ENCODE measurements around the gene DIMT1.

DIMT1 gene

GRCh38 chr5:62431735-62432620 is 28.3 kb upstream of the DIMT1 start:
- Histone ChIP-seq H3K4me1 (ENCODE audit: low read length) (no peaks in the 10 kb centered on the region), H3K79me2 (ENCODE audit: low read length) (peaks cover 70% of the 10 kb centered on the region)

DNA sequence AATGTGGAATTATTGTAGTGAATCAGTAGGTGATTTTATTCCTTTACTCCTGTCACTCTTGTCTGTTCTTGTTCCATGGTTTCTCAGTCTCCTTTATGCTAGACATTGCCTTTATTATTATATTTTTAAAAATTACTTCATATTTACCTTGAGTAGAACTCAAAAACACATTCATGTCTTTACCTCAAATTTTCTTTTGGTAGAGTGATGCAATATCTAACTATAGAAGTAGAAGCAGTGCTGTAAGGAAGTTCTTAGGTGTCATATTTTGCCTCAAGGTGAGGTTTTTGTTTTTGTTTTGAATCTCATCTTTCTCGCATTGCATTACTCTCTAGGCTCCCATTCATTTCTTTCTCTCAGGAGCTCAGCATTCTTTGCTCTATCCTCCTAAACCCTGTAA is 21.1 kb upstream of the DIMT1 start:
- TF ChIP-seq CTCF (IDR thresholded peaks at IDR 0.05; ENCODE audit: low read depth, low read length) = no peak
- Histone ChIP-seq H3K9me3 (ENCODE audit: insufficient read depth, low read length) (no peaks in the 10 kb centered on the region), H3K36me3 (replicated peaks; ENCODE audit: low read depth, low read length) (no peaks in the 10 kb centered on the region), H3K4me1 (ENCODE audit: low read length) (no peaks in the 10 kb centered on the region), H3K79me2 (ENCODE audit: low read length) (peaks cover 66% of the 10 kb centered on the region), H3K4me3 (ENCODE audit: low read length) (no peak overlapping the region), H3K27ac (ENCODE audit: low read length) (no peak overlapping the region), H2AFZ (ENCODE audit: low read depth, low read length) (no peak overlapping the region), H3K27me3 (ENCODE audit: low read depth, low read length) (no peaks in the 10 kb centered on the region), H3K4me2 (ENCODE audit: low read length) (no peak overlapping the region), H3K9ac (ENCODE audit: low read length) (no peak overlapping the region), H4K20me1 (ENCODE audit: insufficient read depth, low read length) (no peaks in the 10 kb centered on the region)

More at GRCh38 chr5:62431735-62432620, 28.3 kb upstream of the DIMT1 start:
- H3K9ac ChIP-seq (ENCODE audit: low read length) = no peak overlapping the region
- H2AFZ ChIP-seq (ENCODE audit: low read depth, low read length) = no peak overlapping the region
- no peaks in the 10 kb centered on the region for H3K9me3 ChIP-seq (ENCODE audit: insufficient read depth, low read length)
- H4K20me1 ChIP-seq (ENCODE audit: insufficient read depth, low read length) = 0 out of 2 replicates have a peak, but pooled peaks cover 4% of the 10 kb centered on the region
- H3K36me3 ChIP-seq (replicated peaks; ENCODE audit: low read depth, low read length) = no peaks in the 10 kb centered on the region
- H3K27ac ChIP-seq (ENCODE audit: low read length) = no peak overlapping the region
- no peak overlapping the region for H3K4me2 ChIP-seq (ENCODE audit: low read length)
- no peaks in the 10 kb centered on the region for H3K27me3 ChIP-seq (ENCODE audit: low read depth, low read length)
- no peak overlapping the region for H3K4me3 ChIP-seq (ENCODE audit: low read length)
- TF ChIP-seq CTCF (IDR thresholded peaks at IDR 0.05; ENCODE audit: low read depth, low read length) (no peak), EZH2phosphoT487 (IDR thresholded peaks at IDR 0.05; ENCODE audit: low read depth) (no peak)

DNA sequence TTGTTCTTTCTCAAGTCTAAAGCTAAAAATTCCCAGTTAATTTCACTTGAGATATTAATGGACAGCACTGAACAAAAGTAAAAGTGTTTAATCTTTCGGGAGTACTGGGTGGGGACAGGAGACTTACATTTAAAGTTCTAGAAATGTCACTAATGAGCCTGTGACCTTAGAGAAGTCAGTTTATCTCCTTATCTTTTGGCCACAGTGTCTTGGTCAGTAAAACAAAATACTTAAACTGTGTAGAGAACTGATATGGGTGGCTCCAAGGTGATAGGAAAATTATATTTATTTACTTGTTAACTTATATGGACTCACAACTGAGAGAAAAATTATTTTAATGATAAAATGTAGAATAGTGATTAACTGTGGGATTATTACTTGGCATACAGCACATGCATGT is 17.7 kb upstream of the DIMT1 start:
- H4K20me1 ChIP-seq (ENCODE audit: insufficient read depth, low read length) = 0 out of 2 replicates have a peak, but pooled peaks cover 3% of the 10 kb centered on the region
- H3K4me1 ChIP-seq (ENCODE audit: low read length) = no peaks in the 10 kb centered on the region
- H3K27me3 ChIP-seq (ENCODE audit: low read depth, low read length) = no peaks in the 10 kb centered on the region
- no peak overlapping the region for H3K4me3 ChIP-seq (ENCODE audit: low read length)
- no peak overlapping the region for H3K9ac ChIP-seq (ENCODE audit: low read length)
- peaks cover 4% of the 10 kb centered on the region for H3K36me3 ChIP-seq (replicated peaks; ENCODE audit: low read depth, low read length)
- H3K4me2 ChIP-seq (ENCODE audit: low read length) = no peak overlapping the region
- no peak overlapping the region for H3K27ac ChIP-seq (ENCODE audit: low read length)
- no peak overlapping the region for H2AFZ ChIP-seq (ENCODE audit: low read depth, low read length)
- TF ChIP-seq CTCF (IDR thresholded peaks at IDR 0.05; ENCODE audit: low read depth, low read length) = no peak
- TF ChIP-seq EZH2phosphoT487 (IDR thresholded peaks at IDR 0.05; ENCODE audit: low read depth) = no peak
- H3K9me3 ChIP-seq (ENCODE audit: insufficient read depth, low read length) = no peaks in the 10 kb centered on the region
- H3K79me2 ChIP-seq (ENCODE audit: low read length) = peaks cover 78% of the 10 kb centered on the region

DNA sequence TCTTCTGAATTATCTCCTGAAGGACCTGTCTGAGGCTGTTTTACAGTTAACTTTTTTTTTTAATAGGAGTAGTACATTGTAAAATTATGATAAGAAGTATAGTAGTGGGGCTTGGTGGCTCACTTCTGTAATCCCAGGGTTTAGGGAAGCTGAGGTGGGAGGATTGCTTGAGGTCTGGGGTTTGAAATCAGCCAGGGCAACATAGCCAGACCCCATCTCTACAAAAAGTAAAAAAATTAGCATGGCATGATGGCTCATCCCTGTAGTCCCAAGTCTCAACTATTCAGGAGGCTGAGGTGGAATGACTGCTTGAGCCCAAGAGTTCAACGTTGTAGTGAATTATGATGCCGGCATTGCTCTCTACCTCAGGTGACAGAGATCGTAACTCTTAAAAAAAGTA is 15.9 kb upstream of the DIMT1 start:
- H2AFZ ChIP-seq (ENCODE audit: low read depth, low read length) = no peak overlapping the region
- H3K9ac ChIP-seq (ENCODE audit: low read length) = no peak overlapping the region
- H3K27me3 ChIP-seq (ENCODE audit: low read depth, low read length) = no peaks in the 10 kb centered on the region
- H4K20me1 ChIP-seq (ENCODE audit: insufficient read depth, low read length) = 0 out of 2 replicates have a peak, but pooled peaks cover 3% of the 10 kb centered on the region
- H3K79me2 ChIP-seq (ENCODE audit: low read length) = peaks cover 81% of the 10 kb centered on the region
- 0 out of 2 replicates have a peak, but pooled peaks cover 6% of the 10 kb centered on the region for H3K4me1 ChIP-seq (ENCODE audit: low read length)
- no peak overlapping the region for H3K4me2 ChIP-seq (ENCODE audit: low read length)
- no peak for TF ChIP-seq EZH2phosphoT487 (IDR thresholded peaks at IDR 0.05; ENCODE audit: low read depth)
- TF ChIP-seq CTCF (IDR thresholded peaks at IDR 0.05; ENCODE audit: low read depth, low read length) = no peak
- no peak overlapping the region for H3K27ac ChIP-seq (ENCODE audit: low read length)
- no peak overlapping the region for H3K4me3 ChIP-seq (ENCODE audit: low read length)
- no peaks in the 10 kb centered on the region for H3K9me3 ChIP-seq (ENCODE audit: insufficient read depth, low read length)
- H3K36me3 ChIP-seq (replicated peaks; ENCODE audit: low read depth, low read length) = peaks cover 4% of the 10 kb centered on the region

Measured in OCI-LY3 (cell line).